Smooth muscle cell of the brain vasculature (primary cell): ENCODE results near the gene PCDHGA3.
A peak's percentile ranks its signal among the peaks of the same experiment; 100 is the strongest.
"Not testable (repeated sequence)": the region's sequence is repeated elsewhere in the genome, so short reads cannot be mapped to it uniquely, and the experiment has no call there.

ENCODE experiments used
- DNase-seq: peaks from one replicate; pipeline ENCODE4 v3.0.0-alpha.2; 2012; ENCODE audit warnings: low read depth, low spot score

The PCDHGA3 gene

DNA sequence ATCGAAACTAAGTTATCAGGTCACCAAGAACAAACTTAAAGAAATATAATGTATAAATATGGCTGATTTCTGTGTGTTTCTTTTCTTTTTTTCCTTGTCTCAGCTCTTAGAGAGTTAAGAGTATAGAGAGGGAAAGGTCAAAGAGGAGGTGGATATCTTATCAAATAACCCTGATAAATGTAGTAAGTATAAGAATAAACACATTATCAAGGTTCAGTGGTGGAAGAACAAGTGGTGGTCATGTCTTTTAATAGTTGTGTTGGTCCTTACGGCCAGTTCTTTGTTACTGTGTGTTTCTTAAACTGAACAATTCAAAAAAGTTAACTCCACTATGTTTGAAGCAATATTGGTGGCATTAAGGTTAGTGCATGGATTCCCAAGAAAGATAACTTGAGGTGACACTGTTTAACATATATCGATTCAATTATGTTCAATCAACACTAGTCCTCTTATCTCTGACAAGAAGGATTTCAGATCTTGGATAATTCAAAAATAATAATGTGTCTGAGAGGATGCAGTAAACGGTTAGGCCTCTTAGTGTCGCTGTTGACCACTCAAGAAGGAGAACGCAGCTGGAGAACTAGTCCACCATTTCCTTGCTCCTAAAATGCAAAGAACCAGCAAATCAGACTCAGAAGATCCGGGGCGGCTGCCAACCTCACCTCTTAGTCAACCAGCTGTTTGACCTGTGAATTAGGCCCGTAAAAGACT is at the start of gene PCDHGA3:
PCDHGA3 (plus strand) TSS at position 588 of the 711 bp plus-strand sequence. CDS start 205 bp downstream, outside the sequence.
- no peak for DNase-seq

DNA sequence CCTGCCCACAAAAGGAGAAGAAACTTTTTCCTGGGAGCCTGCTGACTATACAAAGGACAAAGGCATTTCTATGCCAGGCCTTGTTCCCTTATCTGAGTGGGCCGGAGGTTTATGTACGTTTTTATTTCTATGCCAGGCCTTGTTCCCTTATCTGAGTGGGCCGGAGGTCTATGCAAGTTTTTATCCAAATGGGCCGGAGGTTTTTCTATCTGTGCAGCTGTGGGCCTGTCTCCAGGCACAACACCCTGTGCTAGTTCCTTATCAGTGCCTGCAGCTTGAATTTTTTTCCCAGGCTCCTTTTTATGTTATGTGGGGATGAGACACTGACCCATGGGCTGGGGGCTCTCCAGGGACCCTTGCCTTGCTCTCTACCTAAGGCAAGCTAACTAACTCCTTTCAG is 45.3 kb upstream of the PCDHGA3 start:
- DNase-seq: no peak

DNA sequence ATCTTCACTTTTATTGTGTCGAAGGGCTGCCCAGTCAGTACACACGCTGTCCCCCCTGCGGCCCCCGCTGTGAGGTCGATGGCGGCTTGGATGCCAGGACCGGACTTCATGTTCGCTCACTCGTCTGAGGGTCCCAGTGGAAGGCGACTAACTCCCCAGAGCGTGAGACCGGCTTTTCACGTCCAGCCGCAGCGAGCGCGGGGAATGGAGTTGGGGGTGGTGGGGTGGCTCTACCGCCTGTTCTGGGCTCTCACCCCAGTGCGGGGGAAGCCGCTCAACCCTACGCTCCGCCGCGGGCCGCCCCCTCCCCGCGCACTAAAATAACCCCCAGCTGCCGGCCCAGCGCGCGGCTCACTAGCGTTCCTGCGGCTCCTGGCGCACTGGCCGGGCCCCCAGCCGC is 39.9 kb upstream of the PCDHGA3 start, which contains the start of gene SLC25A2:
SLC25A2 (minus strand) TSS at position 294 of the 400 bp plus-strand sequence; CDS start at position 110, 184 bp downstream.
- DNase-seq: no peak

DNA sequence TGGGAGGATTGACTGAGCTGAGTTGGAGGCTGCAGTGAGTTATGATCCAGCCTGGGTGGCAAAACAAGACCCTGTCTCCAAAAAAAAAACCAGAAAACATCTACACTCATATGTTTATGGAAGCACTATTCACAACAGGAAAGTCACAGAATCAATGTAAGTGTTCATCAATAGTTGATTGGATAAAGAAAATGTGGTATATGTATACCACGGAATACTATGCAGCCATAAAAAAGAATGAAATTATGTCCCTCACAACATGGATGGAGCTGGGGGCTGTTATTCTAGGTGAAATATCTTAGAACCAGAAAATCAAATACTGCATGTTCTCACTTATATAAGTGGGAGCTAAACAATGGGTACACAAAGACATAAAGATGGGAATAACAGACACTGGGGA is 37.0 kb upstream of the PCDHGA3 start:
- DNase-seq: no peak

DNA sequence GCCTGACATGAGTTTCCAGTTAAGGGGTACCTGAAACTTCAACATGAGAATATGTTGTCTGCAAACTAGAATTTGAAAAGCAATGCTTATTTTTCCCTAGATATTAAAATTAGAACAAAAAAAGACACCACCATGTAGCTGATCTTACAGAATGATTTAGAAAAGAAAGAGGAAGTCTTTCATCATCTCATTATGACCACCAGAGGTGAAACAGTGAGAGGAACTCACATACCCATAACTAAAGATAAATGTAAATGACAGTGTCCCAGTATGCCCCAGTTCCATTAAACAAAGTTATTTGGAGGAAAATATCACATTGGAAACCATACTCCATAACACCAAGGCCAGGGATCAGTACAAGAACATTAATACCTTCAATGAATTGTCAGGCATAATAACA is 29.9 kb upstream of the PCDHGA3 start:
- DNase-seq: no peak

GRCh38 chr5:141316963-141317362 is 26.7 kb upstream of the PCDHGA3 start:
- DNase-seq: not testable (repeated sequence)

GRCh38 chr5:141319202-141319601 is 24.4 kb upstream of the PCDHGA3 start:
- no peak for DNase-seq

GRCh38 chr5:141319699-141320098 is 23.9 kb upstream of the PCDHGA3 start:
- DNase-seq: no peak

- peak; percentile 91 for DNase-seq
These were observed 23.1 kb upstream of the PCDHGA3 start, which contains the start of gene TAF7 for GRCh38 chr5:141320225-141321169. Gene TAF7 (minus strand): TSS chr5:141320784. CDS start chr5:141320044, 740 bp downstream.

GRCh38 chr5:141322261-141322660 is 21.4 kb upstream of the PCDHGA3 start:
- no peak for DNase-seq

DNA sequence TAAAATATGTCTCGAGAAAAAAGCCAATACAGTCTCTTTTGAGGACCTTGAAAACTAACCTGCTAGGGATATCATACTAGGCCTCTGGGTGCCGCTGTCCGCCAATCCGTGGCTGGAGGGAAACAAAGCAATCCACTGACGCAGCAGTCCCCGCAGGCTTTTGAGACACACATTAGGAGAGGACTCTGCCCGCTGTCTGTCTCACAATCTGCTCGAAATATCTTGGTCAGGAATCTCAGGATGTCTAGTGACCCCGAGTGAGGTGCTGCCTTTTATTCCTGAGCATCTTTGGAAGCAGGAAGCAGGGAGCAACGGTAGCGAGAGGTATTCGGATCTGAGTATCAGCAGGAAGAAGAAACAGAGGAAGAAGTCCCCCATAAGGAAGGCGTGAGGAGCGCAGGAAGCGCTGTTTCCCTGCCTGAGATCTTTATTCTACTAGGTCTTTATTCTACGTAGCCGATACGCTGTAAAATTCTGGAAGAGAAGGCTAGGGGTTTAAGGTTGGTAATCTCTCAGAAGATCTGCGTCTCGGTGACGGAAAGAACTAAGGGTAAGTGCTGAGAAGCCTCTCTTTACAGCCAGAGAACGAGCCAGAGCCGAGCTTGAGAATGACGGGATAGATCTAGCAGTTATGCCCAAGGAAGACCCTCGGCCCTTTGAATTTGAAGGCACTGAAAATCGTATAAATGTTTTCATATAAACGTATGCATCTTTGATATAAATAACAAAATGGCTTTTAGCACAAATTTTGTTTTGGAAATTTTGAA is 17.4 kb upstream of the PCDHGA3 start:
- DNase-seq: no peak

DNA sequence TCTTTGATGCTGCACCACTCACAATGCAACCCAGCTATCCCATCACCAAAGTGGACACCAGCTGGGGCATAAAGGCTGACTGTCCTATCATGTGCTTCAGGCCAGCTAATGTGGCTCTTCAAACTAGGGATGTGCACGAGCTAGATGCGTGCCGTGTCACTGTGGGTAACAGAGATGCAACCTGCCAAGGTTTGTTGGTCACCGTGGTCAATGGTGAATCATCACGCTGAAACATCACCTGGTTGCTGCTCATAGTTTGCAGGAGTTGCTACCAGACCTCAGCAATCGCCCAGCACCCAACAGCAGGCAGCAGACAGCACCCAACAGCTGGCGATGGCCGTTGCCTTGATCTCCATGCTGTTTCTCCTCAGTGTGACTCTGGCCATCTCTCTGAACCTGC is 15.4 kb upstream of the PCDHGA3 start:
- no peak for DNase-seq

DNA sequence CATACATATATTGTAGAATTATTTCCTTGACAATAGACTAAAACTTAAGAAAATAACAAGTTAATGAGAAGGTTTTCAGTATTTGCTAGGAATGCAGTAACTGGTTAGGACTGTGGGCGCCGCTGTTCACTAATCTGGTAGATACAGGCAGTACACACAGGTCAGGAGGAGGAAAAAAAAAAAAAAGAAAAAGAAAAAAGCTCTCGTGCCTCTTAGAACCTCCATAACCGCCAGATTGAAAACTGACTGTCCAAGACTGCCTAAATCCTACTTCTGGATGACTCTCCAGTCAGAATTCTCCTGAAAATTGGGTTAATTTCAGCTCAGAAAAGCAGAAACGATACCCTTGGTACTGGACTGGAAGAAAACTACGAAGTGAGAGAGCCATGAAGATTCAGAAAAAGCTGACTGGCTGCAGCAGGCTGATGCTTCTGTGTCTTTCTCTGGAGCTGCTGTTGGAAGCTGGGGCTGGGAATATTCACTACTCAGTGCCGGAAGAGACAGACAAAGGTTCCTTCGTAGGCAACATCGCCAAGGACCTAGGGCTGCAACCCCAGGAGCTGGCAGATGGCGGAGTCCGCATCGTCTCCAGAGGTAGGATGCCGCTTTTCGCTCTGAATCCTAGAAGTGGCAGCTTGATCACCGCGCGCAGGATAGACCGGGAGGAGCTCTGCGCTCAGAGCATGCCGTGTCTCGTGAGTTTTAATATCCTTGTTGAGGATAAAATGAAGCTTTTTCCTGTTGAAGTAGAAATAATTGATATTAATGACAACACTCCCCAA is 13.1 kb upstream of the PCDHGA3 start, which contains the start of gene PCDHGA1:
PCDHGA1 (plus strand) TSS at position 216 of the 782 bp plus-strand sequence.
- DNase-seq: no peak

GRCh38 chr5:141332571-141332970 is 11.1 kb upstream of the PCDHGA3 start:
- DNase-seq: not testable (repeated sequence)

DNA sequence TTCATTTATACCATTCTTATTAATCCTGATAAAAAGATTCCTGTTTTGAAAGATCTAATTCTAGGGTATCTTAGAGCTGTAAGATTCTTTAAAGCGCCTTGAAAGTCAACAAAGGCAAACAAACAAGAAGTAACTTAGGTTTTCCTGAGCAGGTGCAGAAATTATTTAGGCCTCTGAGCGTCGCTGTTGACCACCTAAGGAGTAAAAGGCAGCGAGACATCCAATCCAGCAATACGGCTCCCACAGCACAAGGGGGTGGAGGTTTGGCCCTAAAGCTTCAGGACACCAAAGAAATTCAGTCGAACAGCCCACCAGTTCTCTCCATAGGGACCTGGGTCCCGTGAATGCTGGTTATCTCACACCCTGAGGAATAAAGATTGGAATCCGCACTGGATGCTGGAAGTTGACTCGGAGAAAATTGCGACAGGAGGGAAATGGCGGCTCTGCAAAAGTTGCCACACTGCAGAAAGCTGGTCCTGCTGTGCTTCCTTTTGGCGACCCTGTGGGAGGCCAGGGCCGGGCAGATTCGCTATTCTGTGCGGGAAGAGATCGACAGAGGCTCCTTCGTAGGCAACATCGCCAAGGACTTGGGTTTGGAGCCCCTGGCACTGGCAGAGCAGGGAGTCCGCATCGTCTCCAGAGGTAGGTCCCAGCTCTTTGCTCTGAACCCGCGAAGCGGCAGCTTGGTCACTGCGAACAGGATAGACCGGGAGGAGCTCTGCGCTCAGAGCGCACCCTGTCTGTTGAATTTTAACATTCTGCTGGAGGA is 4.9 kb upstream of the PCDHGA3 start, which contains the start of gene PCDHGA2:
PCDHGA2 (plus strand) TSS at position 223 of the 769 bp plus-strand sequence.
- DNase-seq: no peak

DNA sequence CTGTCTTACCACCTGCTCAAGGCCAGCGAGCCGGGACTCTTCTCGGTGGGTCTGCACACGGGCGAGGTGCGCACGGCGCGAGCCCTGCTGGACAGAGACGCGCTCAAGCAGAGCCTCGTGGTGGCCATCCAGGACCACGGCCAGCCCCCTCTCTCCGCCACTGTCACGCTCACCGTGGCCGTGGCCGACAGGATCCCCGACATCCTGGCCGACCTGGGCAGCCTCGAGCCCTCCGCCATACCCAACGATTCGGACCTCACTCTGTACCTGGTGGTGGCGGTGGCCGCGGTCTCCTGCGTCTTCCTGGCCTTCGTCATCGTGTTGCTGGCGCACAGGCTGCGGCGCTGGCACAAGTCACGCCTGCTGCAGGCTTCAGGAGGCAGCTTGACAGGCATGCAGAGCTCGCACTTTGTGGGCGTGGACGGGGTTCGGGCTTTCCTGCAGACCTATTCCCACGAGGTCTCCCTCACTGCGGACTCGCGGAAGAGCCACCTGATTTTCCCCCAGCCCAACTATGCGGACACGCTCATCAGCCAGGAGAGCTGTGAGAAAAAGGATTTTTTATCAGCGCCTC is 2.8 kb upstream of the PCDHGA3 start:
- DNase-seq: not testable (repeated sequence)

- no peak for DNase-seq
These were observed 856 bp upstream of the PCDHGA3 start for GRCh38 chr5:141342773-141343172.

DNA sequence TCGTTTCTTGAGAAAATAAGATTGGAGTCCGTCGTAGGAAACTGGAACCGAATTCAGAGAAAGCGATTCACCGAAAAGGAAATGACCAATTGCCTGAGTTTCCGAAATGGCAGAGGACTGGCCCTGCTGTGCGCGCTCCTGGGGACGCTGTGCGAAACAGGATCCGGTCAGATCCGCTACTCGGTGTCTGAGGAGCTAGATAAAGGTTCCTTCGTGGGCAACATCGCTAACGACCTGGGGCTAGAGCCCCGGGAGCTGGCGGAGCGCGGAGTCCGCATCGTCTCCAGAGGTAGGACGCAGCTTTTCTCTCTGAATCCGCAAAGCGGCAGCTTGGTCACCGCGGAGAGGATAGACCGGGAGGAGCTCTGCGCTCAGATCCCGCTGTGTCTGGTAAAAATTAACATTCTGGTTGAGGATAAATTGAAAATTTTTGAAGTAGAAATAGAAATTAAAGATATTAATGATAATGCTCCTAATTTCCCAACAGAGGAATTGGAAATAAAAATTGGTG is 379 bp downstream of the PCDHGA3 start:
- DNase-seq: no peak

- DNase-seq: no peak
These were observed 1.7 kb downstream of the PCDHGA3 start for GRCh38 chr5:141345327-141345726.
